SH-SY5Y (cell line): ENCODE results near the gene DMD.

Source experiments
- GATA2 ChIP-seq: IDR thresholded peaks from 2 replicates; pipeline ENCODE4 v1.6.1; 2011; ENCODE audit warnings: mild to moderate bottlenecking, low read depth, low read length
- GATA3 ChIP-seq: IDR thresholded peaks from 2 replicates; pipeline ENCODE4 v1.6.1; 2011; ENCODE audit warnings: low read depth, mild to moderate bottlenecking, low read length, moderate library complexity

DNA sequence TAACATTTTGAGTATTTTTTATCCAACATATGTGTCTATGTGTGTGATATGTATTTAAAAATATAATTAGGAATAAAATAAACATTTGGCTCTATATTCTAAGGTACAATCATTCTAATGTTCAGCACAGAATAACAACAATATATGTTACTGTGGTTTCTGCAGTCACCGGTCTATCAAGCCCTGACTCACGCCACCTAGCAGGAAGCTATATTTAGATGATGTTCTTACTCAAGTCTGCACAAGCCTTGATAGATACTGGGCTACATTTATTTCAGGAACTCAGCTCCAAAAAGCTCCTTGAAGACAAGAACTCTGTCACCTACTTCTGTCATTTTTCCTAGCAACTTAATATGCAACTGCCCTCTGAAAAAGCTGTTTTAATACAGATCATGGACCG, 1987.5 kb downstream of the DMD start:
- TF ChIP-seq GATA2 (no peak), GATA3 (no peak)
